Measurements from ENCODE around the gene OGFR. TPM values are rescaled to one million over a fixed set of nuclear protein-coding genes. Genes with fewer than 3 reads are reported as not detected.

Gene OGFR
- total and polyA plus RNA-seq, 2 experiments from 2014 or later, result 49.9 to 83.1 TPM

DNA sequence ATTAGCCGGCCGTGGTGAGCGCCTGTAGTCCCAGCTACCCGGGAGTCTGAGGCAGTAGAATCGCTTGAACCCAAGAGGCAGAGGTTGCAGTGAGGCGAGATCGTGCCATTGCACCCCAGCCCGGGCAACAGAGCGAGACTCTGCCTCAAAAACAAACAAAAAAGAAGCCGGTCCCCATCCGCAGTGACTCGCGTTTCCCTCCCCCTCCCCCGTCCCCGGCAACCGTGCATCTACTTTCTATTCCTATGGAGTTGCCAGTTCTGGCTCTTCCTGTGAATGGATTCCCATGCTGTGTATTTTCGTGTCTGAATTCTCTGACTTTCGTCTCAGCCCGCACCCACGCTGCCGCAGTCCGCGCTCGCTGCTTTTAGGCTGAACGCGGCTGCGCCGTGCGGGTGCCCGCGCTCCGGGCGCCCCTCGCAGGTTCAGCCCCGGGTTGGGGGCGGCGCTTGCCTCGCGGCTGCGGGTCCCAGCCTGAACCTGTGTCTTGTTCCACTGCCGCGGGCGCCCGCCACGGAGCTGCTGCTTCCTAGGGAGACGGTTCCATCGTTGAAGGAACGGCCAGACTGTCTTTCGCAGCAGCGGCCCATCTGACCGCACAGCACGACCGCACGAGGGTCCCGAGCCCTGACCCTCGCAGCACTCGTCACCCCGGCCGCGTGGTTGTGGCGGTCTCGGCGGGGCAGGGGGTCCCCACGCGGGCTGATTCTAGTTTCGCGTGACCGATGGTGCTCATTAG lies 9.4 kb upstream of the OGFR start:
- H3K27ac ChIP-seq, result peak overlapping the region; percentile 2

DNA sequence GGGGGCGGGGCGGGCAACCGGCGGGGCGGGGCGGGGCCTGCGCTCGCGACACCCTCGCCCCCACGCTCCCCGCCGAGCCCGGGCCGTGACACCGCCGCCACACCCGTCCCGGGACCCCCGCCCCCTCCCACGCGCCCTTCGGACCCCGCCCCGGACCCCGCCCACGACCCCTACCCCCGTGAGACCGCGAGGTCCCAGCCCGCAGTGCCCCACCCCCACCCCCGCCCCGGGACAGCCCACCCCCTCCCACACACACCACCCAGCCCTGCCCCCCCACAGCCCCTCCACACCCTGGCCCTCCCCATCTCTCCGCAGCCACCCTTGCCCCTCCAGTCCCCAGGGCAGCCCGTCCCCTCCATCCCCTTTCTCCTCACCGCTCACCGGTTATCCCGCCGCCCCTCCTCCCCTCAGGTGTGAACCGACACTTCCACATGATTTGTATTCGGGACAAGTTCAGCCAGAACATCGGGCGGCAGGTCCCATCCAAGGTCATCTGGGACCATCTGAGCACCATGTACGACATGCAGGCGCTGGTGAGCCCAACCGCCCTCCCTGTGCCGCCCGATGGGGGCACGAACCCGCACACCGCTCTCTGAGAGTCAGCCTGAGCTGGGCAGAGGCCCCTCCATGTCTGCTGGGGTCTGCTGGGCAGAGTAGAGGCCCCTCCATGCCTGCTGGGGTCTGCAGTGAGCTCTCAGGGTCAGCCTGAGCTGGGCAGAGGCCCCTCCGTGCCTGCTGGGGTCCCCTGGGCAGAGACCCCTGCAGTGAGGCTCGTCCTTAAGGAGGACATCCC lies 7.7 kb upstream of the OGFR start:
- no peaks in the 10 kb centered on the region for H3K27me3 ChIP-seq
- H3K4me1 ChIP-seq (ENCODE audit: low read depth), result peaks cover 3% of the 10 kb centered on the region
- H3K4me3 ChIP-seq, result peak overlapping the region; percentile 91
- DNase-seq (ENCODE audit: low read depth in 1 of 2, low spot score in 1 of 2), result no peak
- H3K9me3 ChIP-seq (ENCODE audit: low read depth), result no peaks in the 10 kb centered on the region
- TF ChIP-seq, protein P1, sequence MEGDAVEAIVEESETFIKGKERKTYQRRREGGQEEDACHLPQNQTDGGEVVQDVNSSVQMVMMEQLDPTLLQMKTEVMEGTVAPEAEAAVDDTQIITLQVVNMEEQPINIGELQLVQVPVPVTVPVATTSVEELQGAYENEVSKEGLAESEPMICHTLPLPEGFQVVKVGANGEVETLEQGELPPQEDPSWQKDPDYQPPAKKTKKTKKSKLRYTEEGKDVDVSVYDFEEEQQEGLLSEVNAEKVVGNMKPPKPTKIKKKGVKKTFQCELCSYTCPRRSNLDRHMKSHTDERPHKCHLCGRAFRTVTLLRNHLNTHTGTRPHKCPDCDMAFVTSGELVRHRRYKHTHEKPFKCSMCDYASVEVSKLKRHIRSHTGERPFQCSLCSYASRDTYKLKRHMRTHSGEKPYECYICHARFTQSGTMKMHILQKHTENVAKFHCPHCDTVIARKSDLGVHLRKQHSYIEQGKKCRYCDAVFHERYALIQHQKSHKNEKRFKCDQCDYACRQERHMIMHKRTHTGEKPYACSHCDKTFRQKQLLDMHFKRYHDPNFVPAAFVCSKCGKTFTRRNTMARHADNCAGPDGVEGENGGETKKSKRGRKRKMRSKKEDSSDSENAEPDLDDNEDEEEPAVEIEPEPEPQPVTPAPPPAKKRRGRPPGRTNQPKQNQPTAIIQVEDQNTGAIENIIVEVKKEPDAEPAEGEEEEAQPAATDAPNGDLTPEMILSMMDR (IDR thresholded peaks at IDR 0.05; ENCODE audit: low read depth, low read length), result no peak
- peaks cover 23% of the 10 kb centered on the region for H3K36me3 ChIP-seq
- H3K27ac ChIP-seq, result no peak overlapping the region

More for the DNA sequence above, 9.4 kb upstream of the OGFR start:
- H3K9me3 ChIP-seq (ENCODE audit: low read depth), result no peaks in the 10 kb centered on the region
- H3K4me3 ChIP-seq, result peak overlapping the region; percentile 91
- no peaks in the 10 kb centered on the region for H3K27me3 ChIP-seq
- DNase-seq (ENCODE audit: low read depth in 1 of 2, low spot score in 1 of 2), result peak; percentile 56 to 76
- TF ChIP-seq, protein P1 (IDR thresholded peaks at IDR 0.05; ENCODE audit: low read depth, low read length), result no peak
- peaks cover 5% of the 10 kb centered on the region for H3K4me1 ChIP-seq (ENCODE audit: low read depth)
- H3K36me3 ChIP-seq, result peaks cover 18% of the 10 kb centered on the region

DNA sequence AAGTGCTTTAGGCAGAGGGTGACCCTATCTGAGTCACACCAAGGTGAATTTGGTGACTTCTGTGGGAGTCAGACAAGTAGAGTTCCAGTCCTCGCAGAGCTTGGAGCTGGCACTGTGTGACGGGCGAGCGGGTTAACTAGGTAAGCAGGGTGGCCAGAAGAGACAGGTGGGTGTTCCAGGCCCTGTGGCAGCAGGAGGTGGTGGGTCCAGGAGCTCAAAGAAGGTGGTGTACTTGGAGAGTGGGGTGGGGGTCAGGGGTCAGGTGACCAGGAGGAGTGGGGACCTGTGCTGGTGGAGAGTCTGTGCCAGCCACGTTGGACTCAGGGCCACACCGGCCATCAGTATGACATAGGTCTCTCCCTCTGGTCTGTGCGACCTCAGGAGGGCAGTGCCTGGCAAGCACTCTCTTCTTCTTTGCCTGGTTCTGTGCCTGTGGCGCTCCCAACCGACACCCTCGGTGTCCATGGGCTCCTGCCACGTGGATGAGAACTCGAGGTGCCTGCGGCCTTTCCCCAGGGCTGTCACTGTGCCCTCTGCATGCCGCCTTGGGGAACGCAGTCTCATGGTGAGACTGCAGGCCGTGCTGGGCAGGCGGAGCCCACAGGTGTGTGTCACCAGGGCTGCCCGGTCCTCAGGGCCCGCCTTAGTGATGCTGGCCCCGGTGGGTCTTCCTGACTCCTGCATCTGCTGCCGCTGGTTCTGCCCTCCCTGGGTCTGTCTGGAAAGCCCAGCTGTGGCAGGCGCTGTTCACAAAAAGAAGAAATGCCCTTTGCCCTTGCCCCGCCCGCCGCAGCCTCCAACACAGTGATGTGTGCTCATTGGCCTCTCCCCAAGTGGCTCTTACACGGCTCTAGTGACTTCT lies 6.7 kb upstream of the OGFR start:
- TF ChIP-seq, protein P1 (IDR thresholded peaks at IDR 0.05; ENCODE audit: low read depth, low read length), result no peak
- H3K27me3 ChIP-seq, result no peaks in the 10 kb centered on the region
- peaks cover 3% of the 10 kb centered on the region for H3K4me1 ChIP-seq (ENCODE audit: low read depth)
- no peak overlapping the region for H3K27ac ChIP-seq
- peaks cover 23% of the 10 kb centered on the region for H3K36me3 ChIP-seq
- H3K9me3 ChIP-seq (ENCODE audit: low read depth), result no peaks in the 10 kb centered on the region
- no peak for DNase-seq (ENCODE audit: low read depth in 1 of 2, low spot score in 1 of 2)
- H3K4me3 ChIP-seq, result no peak overlapping the region

DNA sequence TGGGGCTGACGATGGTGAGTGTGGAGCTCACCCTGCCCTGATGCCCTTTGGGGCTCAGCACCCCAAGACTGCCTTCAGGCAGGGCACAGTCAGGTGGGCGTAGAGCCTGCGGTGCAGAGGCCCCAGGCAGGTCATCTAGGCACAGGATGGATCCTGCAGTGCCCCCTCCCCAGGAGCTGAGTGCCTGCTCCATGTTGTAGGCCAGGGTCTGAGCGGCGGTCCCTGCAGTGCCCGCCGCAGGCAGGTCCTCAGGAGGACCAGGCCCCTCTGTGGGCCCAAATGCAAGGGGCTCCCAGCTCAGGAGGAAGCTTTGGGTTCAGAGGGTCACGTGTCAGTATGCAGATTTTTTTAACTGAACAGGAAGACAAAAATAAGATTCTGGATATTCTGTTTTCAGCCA lies 5.6 kb upstream of the OGFR start:
- Histone ChIP-seq H3K27ac (no peak overlapping the region), H3K27me3 (no peaks in the 10 kb centered on the region), H3K4me1 (ENCODE audit: low read depth) (peaks cover 3% of the 10 kb centered on the region), H3K4me3 (no peak overlapping the region), H3K36me3 (peaks cover 23% of the 10 kb centered on the region), H3K9me3 (ENCODE audit: low read depth) (no peaks in the 10 kb centered on the region)
- TF ChIP-seq, protein P1 (IDR thresholded peaks at IDR 0.05; ENCODE audit: low read depth, low read length), result no peak
- DNase-seq (ENCODE audit: low read depth in 1 of 2, low spot score in 1 of 2), result no peak

DNA sequence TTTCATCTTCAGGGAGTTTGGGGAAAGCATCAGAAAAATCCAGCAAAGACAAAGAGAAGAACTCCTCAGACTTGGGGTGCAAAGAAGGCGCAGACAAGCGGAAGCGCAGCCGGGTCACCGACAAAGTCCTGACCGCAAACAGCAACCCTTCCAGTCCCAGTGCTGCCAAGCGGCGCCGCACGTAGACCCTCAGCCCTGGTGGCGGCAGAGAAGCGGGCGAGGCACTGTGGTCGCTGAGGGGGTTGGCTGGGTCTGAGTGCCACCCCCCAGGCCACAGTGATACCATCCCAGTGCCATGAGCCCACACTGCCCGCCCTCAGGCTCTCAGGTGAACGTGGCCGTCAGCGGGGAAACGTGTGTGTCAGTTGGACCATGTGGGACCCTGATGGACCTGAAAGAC lies 5.2 kb upstream of the OGFR start:
- no peak overlapping the region for H3K27ac ChIP-seq
- H3K4me1 ChIP-seq (ENCODE audit: low read depth), result peaks cover 3% of the 10 kb centered on the region
- H3K27me3 ChIP-seq, result no peaks in the 10 kb centered on the region
- H3K4me3 ChIP-seq, result no peak overlapping the region
- TF ChIP-seq, protein P1 (IDR thresholded peaks at IDR 0.05; ENCODE audit: low read depth, low read length), result no peak
- H3K36me3 ChIP-seq, result peaks cover 23% of the 10 kb centered on the region
- no peaks in the 10 kb centered on the region for H3K9me3 ChIP-seq (ENCODE audit: low read depth)
- DNase-seq (ENCODE audit: low read depth in 1 of 2, low spot score in 1 of 2), result no peak
